NCI-H2227 treated with DMSO at 0.1 percent for 48 hours (cell line): Measurements from ENCODE around the gene FAM47B.

ENCODE experiments used
- DNase-seq: peaks from one replicate; lab custom pipeline; 2025; lab: John Stamatoyannopoulos, UW

The FAM47B gene

GRCh38 chrX:34942496-34942895 is at the start of gene FAM47B:
FAM47B (plus strand) TSS chrX:34942796; CDS start chrX:34942832, 36 bp downstream.
- DNase-seq = no peak

GRCh38 chrX:34893741-34894140 is 48.9 kb upstream of the FAM47B start:
- no peak for DNase-seq

- no peak for DNase-seq
Measured at GRCh38 chrX:34900691-34901090, 41.9 kb upstream of the FAM47B start.

- no peak for DNase-seq
Measured at GRCh38 chrX:34901761-34902160, 40.8 kb upstream of the FAM47B start.

GRCh38 chrX:34903316-34903715 is 39.3 kb upstream of the FAM47B start:
- DNase-seq = no peak

GRCh38 chrX:34909151-34909550 is 33.4 kb upstream of the FAM47B start:
- no peak for DNase-seq

GRCh38 chrX:34915463-34916225 is 27.0 kb upstream of the FAM47B start:
- no peak for DNase-seq

- DNase-seq = no peak
Measured at GRCh38 chrX:34917146-34917545, 25.4 kb upstream of the FAM47B start.

GRCh38 chrX:34918091-34918736 is 24.4 kb upstream of the FAM47B start:
- no peak for DNase-seq

GRCh38 chrX:34918856-34919255 is 23.7 kb upstream of the FAM47B start:
- DNase-seq = no peak

GRCh38 chrX:34927866-34928265 is 14.7 kb upstream of the FAM47B start:
- no peak for DNase-seq

GRCh38 chrX:34943235-34943634 is 639 bp downstream of the FAM47B start:
- DNase-seq = no peak

- no peak for DNase-seq
Measured at GRCh38 chrX:34956916-34957315, 14.3 kb downstream of the FAM47B start.

- no peak for DNase-seq
Measured at GRCh38 chrX:34961662-34962061, 19.1 kb downstream of the FAM47B start.

- DNase-seq = no peak
Measured at GRCh38 chrX:34972206-34972605, 29.6 kb downstream of the FAM47B start.

GRCh38 chrX:34978171-34978570 is 35.6 kb downstream of the FAM47B start:
- no peak for DNase-seq

- DNase-seq = no peak
Measured at GRCh38 chrX:34987646-34988045, 45.0 kb downstream of the FAM47B start.
